NCI-H1930 (cell line): ENCODE measurements around the gene PLEKHA3.
"Not testable (repeated sequence)": the region's sequence is repeated elsewhere in the genome, so short reads cannot be mapped to it uniquely, and the experiment has no call there.

Experiments used
- DNase-seq, 2 experiments: peaks; one replicate each; lab custom pipeline; 2025; lab: John Stamatoyannopoulos, UW

Gene PLEKHA3

GRCh38 chr2:178522950-178523595 is 42.8 kb downstream of the PLEKHA3 start:
- no peak for DNase-seq

GRCh38 chr2:178523596-178524134 is 43.4 kb downstream of the PLEKHA3 start:
- DNase-seq = no peak

GRCh38 chr2:178525010-178525409 is 44.8 kb downstream of the PLEKHA3 start:
- not testable (repeated sequence) for DNase-seq

GRCh38 chr2:178525460-178525859 is 45.2 kb downstream of the PLEKHA3 start:
- DNase-seq = not testable (repeated sequence)

GRCh38 chr2:178526256-178526655 is 46.0 kb downstream of the PLEKHA3 start:
- no peak for DNase-seq

- no peak for DNase-seq
These were observed 47.3 kb downstream of the PLEKHA3 start for GRCh38 chr2:178527592-178527991.

GRCh38 chr2:178528647-178529046 is 48.4 kb downstream of the PLEKHA3 start:
- no peak for DNase-seq

- no peak for DNase-seq
These were observed 48.9 kb downstream of the PLEKHA3 start for GRCh38 chr2:178529194-178529593.

- no peak for DNase-seq
These were observed 49.9 kb downstream of the PLEKHA3 start for GRCh38 chr2:178530131-178530530.

GRCh38 chr2:178530625-178531142 is 50.4 kb downstream of the PLEKHA3 start:
- DNase-seq = no peak

- DNase-seq = no peak
These were observed 50.9 kb downstream of the PLEKHA3 start for GRCh38 chr2:178531168-178531567.

- no peak for DNase-seq
These were observed 55.8 kb downstream of the PLEKHA3 start for GRCh38 chr2:178536037-178536436.

- DNase-seq = no peak
These were observed 61.9 kb downstream of the PLEKHA3 start for GRCh38 chr2:178542161-178542560.

- no peak for DNase-seq
These were observed 62.3 kb downstream of the PLEKHA3 start for GRCh38 chr2:178542569-178542968.

GRCh38 chr2:178550352-178550751 is 70.1 kb downstream of the PLEKHA3 start:
- DNase-seq = no peak

GRCh38 chr2:178553047-178553446 is 72.8 kb downstream of the PLEKHA3 start:
- DNase-seq = no peak
